Measurements from ENCODE around the gene IGSF11.
A peak's percentile ranks its signal among the peaks of the same experiment; 100 is the strongest.
"Not testable (repeated sequence)": the region's sequence is repeated elsewhere in the genome, so short reads cannot be mapped to it uniquely, and the experiment has no call there.

The IGSF11 gene

DNA sequence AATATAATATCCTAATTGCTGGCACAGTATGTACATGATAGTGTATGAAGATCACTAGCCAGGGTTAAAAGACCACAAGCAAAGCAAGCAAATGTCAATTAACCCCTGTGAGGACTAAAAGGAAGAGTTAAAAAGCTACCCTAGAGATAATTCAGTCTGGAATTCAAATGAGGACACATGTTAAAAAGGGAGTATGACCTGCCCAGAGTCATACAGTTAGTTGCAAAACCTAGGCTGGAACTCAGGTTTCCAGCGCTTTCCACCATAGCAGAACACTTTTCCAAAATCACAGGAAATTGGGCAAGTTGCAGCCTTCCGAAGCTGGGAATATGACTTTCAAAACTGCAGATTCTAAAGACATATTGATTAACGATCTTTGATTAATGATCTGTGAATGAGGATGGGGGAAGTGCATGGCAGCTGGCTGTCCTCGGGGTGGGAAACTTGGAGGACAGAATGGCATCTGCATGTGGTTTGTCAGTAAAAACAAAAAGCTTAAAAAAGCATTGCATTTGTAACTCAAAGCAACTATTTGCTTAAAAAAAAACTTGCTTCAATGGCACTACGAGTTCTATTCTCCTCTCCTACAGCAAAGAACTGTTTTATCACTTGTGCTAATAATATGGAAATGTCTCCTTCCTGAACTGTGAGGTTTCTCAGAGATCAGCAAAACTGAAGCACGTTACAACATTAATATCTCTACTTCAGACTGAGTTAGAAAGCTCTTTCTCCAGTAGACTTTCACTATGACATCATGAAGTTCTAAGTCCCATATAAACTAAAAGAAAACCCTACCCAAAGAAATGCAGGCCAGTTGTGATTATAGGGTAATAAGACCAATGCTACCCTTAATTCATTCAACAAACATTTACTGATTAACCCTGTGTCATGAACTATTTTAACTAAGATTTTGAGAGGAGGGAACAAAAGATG is 46.2 kb downstream of the IGSF11 start:
- no peak for DNase-seq

DNA sequence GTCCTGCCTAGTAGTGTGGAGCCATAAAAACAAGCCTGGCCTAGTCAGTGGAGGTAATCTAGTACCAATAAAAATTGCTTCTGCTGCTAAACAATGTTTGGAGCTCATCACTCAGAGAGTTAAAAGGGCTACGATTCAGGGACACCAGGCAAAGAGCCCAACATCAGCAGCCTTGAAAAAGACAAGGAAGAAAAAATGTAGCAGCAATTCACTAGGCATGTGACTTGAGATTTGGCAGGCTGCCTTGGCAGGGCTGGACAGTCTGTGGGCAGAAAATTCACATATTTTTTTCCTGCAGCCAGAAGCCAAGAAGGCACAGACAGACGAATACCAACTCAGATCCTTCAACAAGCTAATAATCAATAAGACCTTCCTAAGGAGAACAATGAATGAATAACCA is 47.2 kb downstream of the IGSF11 start:
- no peak for DNase-seq

GRCh38 chr3:118986734-118987133 is 47.9 kb downstream of the IGSF11 start:
- DNase-seq = no peak

DNA sequence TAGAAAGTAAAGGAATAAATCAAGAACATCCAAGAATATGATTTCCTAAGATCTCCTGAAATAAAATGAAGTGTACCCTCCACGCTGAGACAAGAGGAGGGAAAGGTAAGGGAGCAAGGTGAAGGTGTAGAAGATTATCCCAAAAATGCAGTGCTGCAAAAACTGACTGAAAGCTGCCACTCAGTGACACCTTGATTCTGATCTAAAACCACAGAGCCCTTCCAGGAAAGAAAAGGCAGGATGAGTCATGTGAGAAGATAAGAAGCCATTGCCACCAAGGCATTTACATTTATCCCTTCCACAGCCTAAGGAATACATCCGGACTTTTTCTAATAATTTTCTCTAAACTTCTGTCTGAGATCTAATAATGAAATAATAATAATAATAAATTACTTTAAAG is 49.9 kb downstream of the IGSF11 start:
- DNase-seq = no peak

DNA sequence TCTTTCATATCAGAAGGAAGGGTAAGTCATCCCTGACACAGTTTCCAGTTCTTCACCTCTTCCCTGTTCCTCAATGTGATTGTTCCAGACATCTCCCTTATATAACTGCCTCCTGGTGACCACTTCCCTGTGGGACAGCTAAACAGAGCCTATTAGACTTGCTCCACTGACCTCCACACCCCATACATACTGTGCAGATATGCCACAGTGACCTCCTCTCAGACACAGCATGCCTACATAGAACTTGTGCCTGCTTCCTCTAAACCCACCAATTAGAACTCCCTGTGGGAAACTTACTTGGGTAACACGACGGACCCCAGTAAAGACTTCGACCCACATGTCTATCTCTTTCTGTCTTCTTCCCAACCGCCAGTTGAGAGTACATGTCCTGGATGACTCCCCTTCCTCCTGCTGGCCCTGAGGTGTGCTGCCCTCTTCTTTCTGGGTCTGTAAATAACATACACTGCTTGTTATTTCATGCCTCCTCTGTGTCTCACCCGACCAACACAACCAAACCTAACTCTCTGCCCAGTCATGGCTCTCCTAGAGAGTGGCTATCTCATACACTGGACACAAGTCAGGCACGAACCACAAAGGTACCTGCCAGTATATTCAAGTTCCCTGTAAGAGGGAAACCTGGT is 53.0 kb downstream of the IGSF11 start:
- no peak for DNase-seq

DNA sequence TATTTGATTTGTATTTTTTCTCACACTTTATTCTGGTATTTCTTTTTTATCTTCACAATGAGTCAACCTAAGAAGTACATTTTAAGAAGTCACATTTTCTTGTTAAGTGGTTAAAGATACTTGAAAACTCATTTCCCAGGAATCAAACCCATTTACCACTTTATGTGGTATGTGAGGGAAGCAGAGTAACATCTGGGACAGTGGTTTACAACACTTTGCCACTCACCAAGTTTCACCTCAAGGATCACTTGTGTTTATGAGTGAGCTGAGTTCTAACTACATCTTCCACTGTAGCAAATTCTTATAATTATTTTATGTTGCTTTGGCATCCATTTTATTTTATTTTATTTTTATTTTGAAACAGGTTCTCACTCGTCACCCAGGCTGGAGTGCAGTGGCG is 53.8 kb downstream of the IGSF11 start:
- no peak for DNase-seq

DNA sequence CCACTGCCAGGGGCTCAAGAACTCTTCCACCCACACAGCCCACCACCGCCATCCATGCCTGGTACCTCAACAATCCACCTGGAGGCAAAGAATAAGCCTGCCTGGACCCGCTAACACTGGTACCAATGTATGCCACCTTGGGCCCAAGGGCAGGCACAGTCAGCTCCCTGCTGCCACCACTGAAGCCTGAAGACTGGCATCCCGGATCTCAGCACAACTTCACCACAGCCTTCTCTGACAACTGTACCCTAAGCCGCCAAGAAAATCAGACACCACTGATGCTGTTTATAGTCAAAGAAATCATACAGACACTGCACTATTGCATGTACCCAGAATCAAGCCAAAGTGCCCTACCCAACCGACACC is 56.3 kb downstream of the IGSF11 start:
- DNase-seq = no peak

- no peak for DNase-seq
These were observed 56.8 kb downstream of the IGSF11 start for GRCh38 chr3:118977671-118978392.

DNA sequence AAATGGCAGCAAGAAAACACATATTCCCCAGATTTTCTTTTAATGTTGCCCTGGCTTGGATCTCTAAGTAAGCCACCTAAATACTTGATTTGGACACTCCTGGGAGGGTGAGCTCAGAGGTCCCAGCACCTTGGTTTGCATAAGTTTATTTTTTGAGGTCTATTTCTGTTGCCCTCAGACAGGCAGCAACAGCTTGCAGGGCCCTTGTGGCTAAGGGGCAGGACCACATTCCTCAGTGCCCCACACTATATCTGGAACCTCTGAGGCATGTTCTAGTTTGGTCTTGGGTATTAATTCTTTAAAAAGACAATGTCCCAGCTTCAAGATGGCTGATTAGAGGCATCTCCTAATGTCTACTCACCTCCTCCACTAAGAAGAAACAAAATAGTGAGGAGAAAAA is 57.5 kb downstream of the IGSF11 start:
- no peak for DNase-seq

DNA sequence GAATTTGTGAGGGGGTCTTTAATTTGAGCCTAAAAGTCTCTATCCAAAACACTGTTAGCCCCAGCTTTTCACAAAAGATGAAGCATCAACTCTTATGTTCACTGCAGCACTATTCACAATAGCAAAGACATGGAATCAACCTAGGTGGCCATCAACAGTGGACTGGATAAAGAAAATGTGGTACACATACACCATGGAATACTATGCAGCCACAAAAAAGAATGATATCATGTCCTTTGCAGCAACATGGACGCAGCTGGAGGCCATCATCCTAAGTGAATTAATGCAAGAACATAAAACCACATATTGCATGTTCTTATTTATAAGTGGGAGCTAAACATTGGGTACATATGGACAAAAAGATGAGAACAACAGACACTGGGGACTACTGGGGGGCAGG is 59.2 kb downstream of the IGSF11 start:
- not testable (repeated sequence) for DNase-seq

- peak; percentile 40 for DNase-seq
These were observed 60.1 kb downstream of the IGSF11 start for GRCh38 chr3:118974356-118975097.

DNA sequence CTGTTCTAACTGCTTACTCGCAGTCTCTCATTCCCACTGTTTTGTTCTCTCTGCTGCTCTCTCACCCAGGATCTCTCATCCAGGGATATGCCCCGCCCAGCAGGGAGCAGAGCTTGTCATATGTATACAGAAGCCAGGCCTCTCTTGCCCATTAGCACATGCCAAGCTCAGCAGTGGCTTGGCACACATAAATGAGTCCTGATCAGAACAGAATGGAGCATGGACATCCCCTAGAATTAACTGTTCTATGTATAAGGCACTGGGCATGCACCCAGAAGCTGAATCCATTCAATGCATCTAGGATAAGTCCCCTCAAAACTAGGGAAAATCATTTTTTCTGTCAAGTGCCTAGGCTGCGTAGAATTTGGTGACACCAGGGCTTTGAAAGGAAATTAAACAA is 61.6 kb downstream of the IGSF11 start:
- DNase-seq = no peak

GRCh38 chr3:118970819-118971218 is 63.8 kb downstream of the IGSF11 start:
- DNase-seq = peak; percentile 66

DNA sequence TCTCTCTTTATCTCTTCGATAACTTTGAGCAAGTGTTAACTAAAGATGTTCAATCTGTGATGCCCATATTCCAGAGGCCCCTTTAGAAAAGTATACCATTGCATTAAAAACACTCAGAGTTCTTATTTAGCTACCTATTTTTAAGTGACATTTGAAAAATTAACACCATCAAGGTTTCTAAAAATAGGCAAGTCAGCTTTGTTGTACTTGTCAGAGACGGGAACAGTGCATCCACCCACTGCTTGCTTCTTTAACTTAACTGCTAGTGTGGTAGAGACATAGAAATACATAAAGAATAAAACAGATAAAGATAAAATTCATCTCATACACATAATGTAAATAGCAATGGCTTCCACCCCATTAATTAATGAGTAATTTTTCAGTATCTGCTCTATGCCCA is 66.0 kb downstream of the IGSF11 start:
- no peak for DNase-seq

DNA sequence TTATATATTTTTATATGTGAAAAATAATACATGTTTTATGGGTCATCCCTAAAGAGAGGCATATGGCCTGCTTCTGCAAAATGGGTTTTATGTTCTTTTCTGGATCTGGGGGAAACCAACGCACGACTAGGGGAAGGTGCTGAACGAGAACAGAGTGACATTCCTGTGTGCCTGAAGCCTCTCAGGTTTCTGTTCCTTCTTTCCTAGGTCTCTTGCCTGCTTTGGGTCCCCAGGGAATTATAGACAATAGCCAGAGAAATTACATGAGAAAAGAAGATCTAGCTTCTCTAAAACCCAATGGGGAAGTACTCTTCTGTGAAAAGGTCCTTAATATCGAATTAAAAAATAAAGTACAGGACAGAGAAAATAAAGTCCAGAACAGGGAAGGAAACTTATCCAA is 66.5 kb downstream of the IGSF11 start:
- peak; percentile 47 for DNase-seq

DNA sequence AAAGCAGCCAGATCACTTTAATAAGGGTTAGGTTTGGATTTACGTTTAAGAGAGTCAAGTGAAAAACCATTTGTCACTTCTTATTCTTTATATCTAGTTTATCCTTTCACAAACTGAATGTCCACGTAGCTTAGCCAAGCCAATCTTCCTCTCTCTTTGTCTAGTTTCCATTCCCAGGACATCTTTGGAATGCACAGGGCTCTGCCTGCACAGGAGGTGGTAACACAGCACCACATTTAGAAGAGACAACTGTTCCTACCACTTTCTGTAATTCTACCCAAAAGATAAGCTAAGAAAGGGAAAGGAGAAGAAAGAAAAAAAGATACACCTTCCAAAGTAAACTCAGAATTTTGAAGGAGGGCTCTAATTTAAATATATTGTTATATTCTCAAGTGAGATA is 67.9 kb downstream of the IGSF11 start:
- no peak for DNase-seq

- no peak for DNase-seq
These were observed 70.9 kb downstream of the IGSF11 start for GRCh38 chr3:118963711-118964110.

DNA sequence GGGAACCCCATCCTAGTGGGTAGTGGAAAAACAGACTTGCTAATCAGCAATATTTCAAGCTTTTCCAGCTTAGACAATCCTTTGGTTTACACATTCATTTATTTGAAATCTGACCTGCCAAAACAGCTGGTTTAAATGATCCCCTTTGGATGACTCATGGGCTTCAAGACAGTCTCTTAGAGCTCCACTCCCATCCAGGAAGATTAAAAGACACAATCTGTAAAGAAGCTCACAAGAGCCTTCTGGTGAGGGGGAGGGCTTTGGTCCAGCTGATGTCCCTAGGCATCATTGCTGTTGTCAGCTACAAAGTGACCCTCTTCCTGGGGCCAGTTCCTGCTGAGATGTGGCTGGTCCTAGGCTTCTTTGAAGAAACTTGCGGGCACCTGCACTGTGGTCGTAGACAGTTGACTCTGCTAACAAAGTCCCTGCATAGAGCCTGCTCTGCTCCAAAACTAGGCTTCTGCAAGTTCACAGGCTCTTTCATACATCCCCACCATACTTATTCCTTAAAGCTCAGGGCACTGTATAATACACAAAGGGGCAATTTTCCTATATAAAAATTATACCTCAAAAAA is 73.7 kb downstream of the IGSF11 start:
- DNase-seq = peak; percentile 49

DNA sequence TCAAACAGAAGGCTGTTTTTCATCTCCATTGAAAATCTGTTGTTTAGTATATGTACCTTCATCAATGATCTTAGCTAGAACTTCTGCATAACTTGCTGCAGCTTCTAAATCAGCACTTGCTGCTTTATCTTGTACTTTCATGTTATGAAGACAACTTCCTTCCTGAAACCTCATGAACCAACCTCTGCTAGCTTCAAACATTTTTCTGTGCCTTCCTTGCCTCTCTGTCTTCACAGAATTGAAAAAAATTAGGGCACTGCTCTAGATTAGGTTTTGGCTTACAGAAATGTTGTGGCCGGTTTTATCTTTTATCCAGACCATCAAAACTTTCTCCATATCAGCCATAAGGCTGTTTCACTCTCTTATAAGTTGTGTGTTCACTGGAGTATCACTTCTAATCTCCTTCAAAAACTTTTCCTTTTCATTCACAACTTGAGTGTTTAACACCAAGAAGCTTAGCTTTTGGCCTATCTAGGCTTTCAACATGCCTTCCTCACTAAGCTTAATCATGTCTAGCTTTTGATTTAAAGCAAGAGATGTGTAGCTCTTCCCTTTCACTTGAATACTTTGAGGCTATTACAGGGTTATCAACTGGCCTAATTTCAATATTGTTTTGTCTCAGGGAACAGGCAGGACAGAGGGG is 78.6 kb downstream of the IGSF11 start:
- no peak for DNase-seq

GRCh38 chr3:118951089-118951488 is 83.6 kb downstream of the IGSF11 start:
- no peak for DNase-seq

DNA sequence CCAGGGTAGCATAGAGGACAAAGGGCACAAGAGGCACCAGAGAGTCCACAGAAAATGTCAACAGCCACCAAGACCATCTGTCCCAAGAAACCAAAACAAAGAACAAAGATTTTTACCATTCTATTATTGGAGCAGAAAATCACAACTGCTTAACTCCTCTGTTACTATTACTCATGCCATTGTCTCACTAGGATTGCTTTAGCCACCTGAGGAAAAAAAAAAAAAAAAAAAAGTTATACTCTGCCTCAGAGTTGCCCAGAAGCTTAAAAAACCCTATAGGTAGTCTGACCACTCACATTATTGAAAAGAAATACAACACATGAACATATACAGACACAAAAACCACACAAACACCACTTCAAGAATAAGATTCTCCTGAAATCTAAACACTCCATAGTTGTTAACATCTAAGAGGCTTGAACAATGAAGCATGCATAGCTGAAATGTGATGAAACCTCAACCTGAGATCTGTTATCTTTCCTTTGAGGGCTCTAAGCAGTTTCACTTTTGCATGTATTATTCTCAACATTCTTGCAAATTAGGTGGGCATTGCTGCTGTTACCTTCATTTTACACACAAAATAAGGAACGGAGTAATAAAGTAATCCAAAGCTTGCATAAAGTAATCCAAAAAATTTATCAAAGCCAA is 85.4 kb downstream of the IGSF11 start:
- no peak for DNase-seq

GRCh38 chr3:118948146-118948545 is 86.5 kb downstream of the IGSF11 start:
- DNase-seq = no peak
